Measurements from ENCODE around the gene PRR5. TPM values are rescaled to one million over a fixed set of nuclear protein-coding genes. Genes with fewer than 3 reads are reported as not detected.

PRR5 gene
- total RNA-seq, 2 experiments from 2014 or later = 29.0 to 31.6 TPM

DNA sequence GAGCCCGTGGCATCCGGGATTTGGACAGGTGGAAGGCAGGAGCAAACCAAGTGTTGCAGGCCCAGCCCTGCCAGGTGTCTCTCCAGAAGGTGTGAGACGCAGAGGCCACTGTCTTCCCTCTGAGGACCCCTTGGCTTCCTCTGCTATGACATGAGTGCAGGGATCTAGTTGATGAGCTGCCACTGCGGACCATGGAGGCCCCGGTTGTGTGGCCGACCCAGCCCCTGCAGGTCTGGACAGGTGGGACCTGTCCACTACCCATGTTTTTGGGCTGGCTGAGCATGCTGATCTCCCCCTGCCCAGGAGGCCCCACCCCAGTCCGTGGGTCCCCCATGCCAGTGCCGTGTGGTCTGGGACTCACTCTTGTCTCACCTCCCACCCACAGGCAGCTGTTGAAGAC, 22.9 kb downstream of the PRR5 start:
- ChIA-PET POLR2A (no interaction called here), CTCF (no interaction called here)
- no peaks in the 10 kb centered on the region for H3K4me1 Mint-ChIP-seq (ENCODE audit: low read depth)
- peaks cover 16% of the 10 kb centered on the region for H3K4me1 ChIP-seq (ENCODE audit: insufficient read depth, low read length)
- H3K27ac ChIP-seq (ENCODE audit: low read depth in 1 of 2, low read length in 2 of 2) = no peak overlapping the region
- H3K9me3 Mint-ChIP-seq = no peaks in the 10 kb centered on the region
- peaks cover 43% of the 10 kb centered on the region for H3K36me3 ChIP-seq (ENCODE audit: insufficient read depth, low read length)
- no peak for DNase-seq
- no peak overlapping the region for H3K4me3 Mint-ChIP-seq
- no peaks in the 10 kb centered on the region for H3K9me3 ChIP-seq (ENCODE audit: control insufficient read depth in 1 of 2, insufficient read depth in 1 of 2, low read length in 2 of 2)
- no peak overlapping the region for H3K4me3 ChIP-seq (ENCODE audit: low read length)
- H3K27ac Mint-ChIP-seq = no peak overlapping the region
- no peak for TF ChIP-seq CTCF (IDR thresholded peaks at IDR 0.05)
- H3K27me3 Mint-ChIP-seq = no peaks in the 10 kb centered on the region
- ATAC-seq (ENCODE audit: poor library complexity) = no peak
- intact Hi-C loops (cut with DNase I, micrococcal nuclease) = no loop called here
- H3K27me3 ChIP-seq (ENCODE audit: control insufficient read depth in 1 of 2, insufficient read depth in 2 of 2, low read length in 2 of 2) = no peaks in the 10 kb centered on the region
- H3K36me3 Mint-ChIP-seq (ENCODE audit: low read depth) = peaks cover 11% of the 10 kb centered on the region

DNA sequence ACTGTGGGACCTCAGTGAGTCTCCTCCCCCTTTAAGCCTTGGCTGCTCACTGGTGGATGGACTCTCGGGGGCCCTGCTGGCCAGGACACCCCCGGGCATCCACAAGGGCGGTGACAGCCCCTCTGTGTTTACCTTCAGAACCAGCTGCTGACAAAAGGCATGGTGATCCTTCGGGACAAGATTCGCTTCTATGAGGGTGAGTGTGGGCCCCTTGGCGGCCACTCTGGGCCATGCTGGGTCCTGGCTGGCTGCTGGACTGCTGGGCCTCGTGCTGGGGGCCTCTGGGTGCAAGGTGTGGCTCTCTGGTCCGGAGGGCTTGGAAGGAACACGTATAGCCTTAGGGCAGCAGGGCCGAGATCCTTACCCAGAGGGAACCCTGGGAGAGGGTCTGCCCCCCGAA, 24.4 kb downstream of the PRR5 start:
- H3K27me3 Mint-ChIP-seq = no peaks in the 10 kb centered on the region
- H3K36me3 Mint-ChIP-seq (ENCODE audit: low read depth) = peaks cover 15% of the 10 kb centered on the region
- Histone ChIP-seq H3K36me3 (ENCODE audit: insufficient read depth, low read length) (peaks cover 41% of the 10 kb centered on the region), H3K27me3 (ENCODE audit: control insufficient read depth in 1 of 2, insufficient read depth in 2 of 2, low read length in 2 of 2) (no peaks in the 10 kb centered on the region), H3K9me3 (ENCODE audit: control insufficient read depth in 1 of 2, insufficient read depth in 1 of 2, low read length in 2 of 2) (no peaks in the 10 kb centered on the region), H3K27ac (ENCODE audit: low read depth in 1 of 2, low read length in 2 of 2) (no peak overlapping the region), H3K4me1 (ENCODE audit: insufficient read depth, low read length) (peaks cover 13% of the 10 kb centered on the region), H3K4me3 (ENCODE audit: low read length) (no peak overlapping the region)
- no peak overlapping the region for H3K4me3 Mint-ChIP-seq
- no peaks in the 10 kb centered on the region for H3K4me1 Mint-ChIP-seq (ENCODE audit: low read depth)
- ATAC-seq (ENCODE audit: poor library complexity) (no peak), DNase-seq (no peak)
- ChIA-PET POLR2A (no interaction called here), CTCF (no interaction called here)
- intact Hi-C loops (cut with DNase I, micrococcal nuclease) = no loop called here
- H3K27ac Mint-ChIP-seq = no peak overlapping the region
- TF ChIP-seq CTCF (IDR thresholded peaks at IDR 0.05) = no peak
- H3K9me3 Mint-ChIP-seq = no peaks in the 10 kb centered on the region

DNA sequence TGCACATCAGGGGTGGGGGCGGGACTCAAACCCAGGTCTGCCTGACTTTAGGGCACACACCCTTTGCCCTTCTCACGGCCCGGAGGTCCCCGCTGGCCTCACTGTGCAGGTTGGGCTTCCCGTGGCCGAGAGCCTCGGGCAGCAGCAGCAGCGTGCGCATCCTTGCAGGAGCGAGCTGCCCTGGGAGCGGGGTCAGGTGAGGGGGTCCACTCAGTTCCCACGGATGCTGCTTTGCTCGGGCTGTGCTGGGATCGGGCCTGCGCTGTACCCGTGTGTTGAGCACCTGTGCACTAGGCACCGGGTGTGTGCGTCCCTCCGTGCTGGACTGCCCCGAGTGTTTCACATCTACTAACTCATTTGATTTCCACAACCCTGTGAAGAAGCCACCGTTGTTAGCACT, 25.1 kb downstream of the PRR5 start:
- Histone ChIP-seq H3K27me3 (ENCODE audit: control insufficient read depth in 1 of 2, insufficient read depth in 2 of 2, low read length in 2 of 2) (no peaks in the 10 kb centered on the region), H3K27ac (ENCODE audit: low read depth in 1 of 2, low read length in 2 of 2) (no peak overlapping the region), H3K9me3 (ENCODE audit: control insufficient read depth in 1 of 2, insufficient read depth in 1 of 2, low read length in 2 of 2) (peaks cover 0 to 2% of the 10 kb centered on the region in 2 experiments), H3K4me1 (ENCODE audit: insufficient read depth, low read length) (peaks cover 13% of the 10 kb centered on the region), H3K4me3 (ENCODE audit: low read length) (no peak overlapping the region), H3K36me3 (ENCODE audit: insufficient read depth, low read length) (peaks cover 42% of the 10 kb centered on the region)
- Mint-ChIP-seq H3K36me3 (ENCODE audit: low read depth) (peaks cover 15% of the 10 kb centered on the region), H3K27me3 (no peaks in the 10 kb centered on the region), H3K9me3 (no peaks in the 10 kb centered on the region), H3K4me3 (no peak overlapping the region), H3K4me1 (ENCODE audit: low read depth) (no peaks in the 10 kb centered on the region), H3K27ac (no peak overlapping the region)
- ChIA-PET CTCF (no interaction called here), POLR2A (no interaction called here)
- intact Hi-C loops (cut with DNase I, micrococcal nuclease) = no loop called here
- no peak for TF ChIP-seq CTCF (IDR thresholded peaks at IDR 0.05)
- ATAC-seq (ENCODE audit: poor library complexity) = no peak
- no peak for DNase-seq

All from CD4-positive, alpha-beta T cell (primary cell).